Neural cell (in vitro differentiated cells): ENCODE measurements around the gene ZCRB1. TPM values are rescaled to one million over a fixed set of nuclear protein-coding genes. Genes with fewer than 3 reads are reported as not detected.
"Not testable (repeated sequence)": the region's sequence is repeated elsewhere in the genome, so short reads cannot be mapped to it uniquely, and the experiment has no call there.

ENCODE experiments used
- H2AFZ ChIP-seq: fragments of 200-600, 300-800 bp; sonication (generic), shearing (Covaris generic); 2 replicates; pipeline ENCODE4 v1.6.0; 2014; ENCODE audit warnings: low read depth, mild to moderate bottlenecking, antibody characterized with exemption, low read length, moderate library complexity
- H3F3A ChIP-seq: fragments of 200-600 bp; shearing (Covaris generic); 2 replicates; pipeline ENCODE4 v1.6.1; 2016; ENCODE audit warnings: mild to moderate bottlenecking, moderate library complexity, mixed read lengths, antibody characterized with exemption, low read length; ENCODE audit not compliant: insufficient read depth, poor library complexity, severe bottlenecking
- H3K27ac ChIP-seq: fragments of 200-600, 300-800 bp; sonication (generic), shearing (Covaris generic); 2 replicates; pipeline ENCODE4 v1.5.1; 2014; ENCODE audit warnings: mild to moderate bottlenecking, low read length, moderate library complexity
- H3K27me3 ChIP-seq: fragments of 300-800, 200-600 bp; sonication (generic), shearing (Covaris generic); 2 replicates; pipeline ENCODE4 v1.6.0; 2014; ENCODE audit warnings: mild to moderate bottlenecking, low read depth, low read length, moderate library complexity; ENCODE audit not compliant: insufficient read depth
- H3K36me3 ChIP-seq: fragments of 300-800, 200-600 bp; sonication (generic), shearing (Covaris generic); 2 replicates; pipeline ENCODE4 v1.5.1; 2014; ENCODE audit warnings: mild to moderate bottlenecking, antibody characterized with exemption, low read length, moderate library complexity; ENCODE audit not compliant: insufficient read depth
- H3K4me2 ChIP-seq: fragments of 300-800, 200-600 bp; sonication (generic), shearing (Covaris generic); 2 replicates; pipeline ENCODE4 v1.6.0; 2014; ENCODE audit warnings: mild to moderate bottlenecking, low read length
- H3K4me3 ChIP-seq: fragments of 300-800, 200-600 bp; sonication (generic), shearing (Covaris generic); 2 replicates; pipeline ENCODE4 v1.5.1; 2014; ENCODE audit warnings: mild to moderate bottlenecking, low read length, moderate library complexity
- H3K79me2 ChIP-seq: fragments of 200-600 bp; shearing (Covaris generic); replicated peaks from 2 replicates; pipeline ENCODE4 v1.6.0; 2014; ENCODE audit warnings: mild to moderate bottlenecking, low read length, moderate library complexity; ENCODE audit not compliant: insufficient read depth
- H3K9ac ChIP-seq: fragments of 300-800, 200-600 bp; sonication (generic), shearing (Covaris generic); 2 replicates; pipeline ENCODE4 v1.6.1; 2016; ENCODE audit warnings: mild to moderate bottlenecking, low read length, mixed read lengths
- H3K9me2 ChIP-seq: fragments of 200-600 bp; shearing (Covaris generic); 2 replicates; pipeline ENCODE4 v1.6.1; 2016; ENCODE audit warnings: mild to moderate bottlenecking, low read length, mixed read lengths; ENCODE audit not compliant: insufficient read depth
- H3K9me3 ChIP-seq: fragments of 200-600, 300-800 bp; sonication (generic), shearing (Covaris generic); 2 replicates; pipeline ENCODE4 v1.6.1; 2016; ENCODE audit warnings: mild to moderate bottlenecking, mixed run types, low read length, moderate library complexity, mixed read lengths
- H4K20me1 ChIP-seq: fragments of 200-600 bp; shearing (Covaris generic); 2 replicates; pipeline ENCODE4 v1.6.1; 2016; ENCODE audit warnings: mild to moderate bottlenecking, mixed run types; ENCODE audit not compliant: insufficient read depth
- EP300 ChIP-seq: fragments of 450-650 bp; conservative IDR thresholded peaks from 2 replicates; pipeline ENCODE4 v1.6.1; 2014; ENCODE audit warnings: antibody characterized with exemption, mild to moderate bottlenecking, moderate library complexity; ENCODE audit not compliant: poor library complexity, severe bottlenecking
- EZH2 ChIP-seq: fragments of 200-600, 300-800 bp; shearing (Covaris generic), sonication (generic); IDR thresholded peaks from 2 replicates; pipeline ENCODE4 v1.6.1; 2014; ENCODE audit warnings: antibody characterized with exemption, low read length, borderline replicate concordance, mild to moderate bottlenecking; ENCODE audit not compliant: insufficient read depth, poor library complexity, severe bottlenecking
- MXI1 ChIP-seq: fragments of 450-650 bp; conservative IDR thresholded peaks from 2 replicates; pipeline ENCODE4 v1.6.1; 2014; ENCODE audit warnings: antibody characterized with exemption, mild to moderate bottlenecking; ENCODE audit not compliant: poor library complexity, severe bottlenecking
- POLR2AphosphoS5 ChIP-seq: IDR thresholded peaks from 2 replicates; pipeline ENCODE4 v1.6.1; 2012
- RAD21 ChIP-seq: fragments of 450-650 bp; conservative IDR thresholded peaks from 2 replicates; pipeline ENCODE4 v1.6.1; 2014; ENCODE audit warnings: antibody characterized with exemption, mild to moderate bottlenecking, moderate library complexity
- SMC3 ChIP-seq: fragments of 450-650 bp; conservative IDR thresholded peaks from 2 replicates; pipeline ENCODE4 v1.6.1; 2014; ENCODE audit warnings: antibody characterized with exemption, mild to moderate bottlenecking, moderate library complexity; ENCODE audit not compliant: poor library complexity
- TAF1 ChIP-seq: IDR thresholded peaks from 2 replicates; pipeline ENCODE4 v1.6.1; 2012; ENCODE audit warnings: low read depth
- polyA plus RNA-seq: library from polyadenylated mRNA; depleted of rRNA; stranded (reverse); fragments of >200 nt; gene quantifications from 2 replicates; pipeline ENCODE4 v1.2.3, GENCODE V29; 2014
- TF ChIP-seq, protein P1 (sequence below): fragments of 450-650 bp; IDR thresholded peaks from 2 replicates; pipeline ENCODE4 v1.5.1; 2014; ENCODE audit warnings: antibody characterized with exemption, mild to moderate bottlenecking, moderate library complexity; ENCODE audit not compliant: poor library complexity, severe bottlenecking
- TF ChIP-seq, protein P2 (sequence below): IDR thresholded peaks from 2 replicates; pipeline ENCODE4 v1.6.1; 2012; ENCODE audit warnings: borderline replicate concordance

ZCRB1 gene
- polyA plus RNA-seq, 1 donor from 2014 or later: 83.9 TPM

DNA sequence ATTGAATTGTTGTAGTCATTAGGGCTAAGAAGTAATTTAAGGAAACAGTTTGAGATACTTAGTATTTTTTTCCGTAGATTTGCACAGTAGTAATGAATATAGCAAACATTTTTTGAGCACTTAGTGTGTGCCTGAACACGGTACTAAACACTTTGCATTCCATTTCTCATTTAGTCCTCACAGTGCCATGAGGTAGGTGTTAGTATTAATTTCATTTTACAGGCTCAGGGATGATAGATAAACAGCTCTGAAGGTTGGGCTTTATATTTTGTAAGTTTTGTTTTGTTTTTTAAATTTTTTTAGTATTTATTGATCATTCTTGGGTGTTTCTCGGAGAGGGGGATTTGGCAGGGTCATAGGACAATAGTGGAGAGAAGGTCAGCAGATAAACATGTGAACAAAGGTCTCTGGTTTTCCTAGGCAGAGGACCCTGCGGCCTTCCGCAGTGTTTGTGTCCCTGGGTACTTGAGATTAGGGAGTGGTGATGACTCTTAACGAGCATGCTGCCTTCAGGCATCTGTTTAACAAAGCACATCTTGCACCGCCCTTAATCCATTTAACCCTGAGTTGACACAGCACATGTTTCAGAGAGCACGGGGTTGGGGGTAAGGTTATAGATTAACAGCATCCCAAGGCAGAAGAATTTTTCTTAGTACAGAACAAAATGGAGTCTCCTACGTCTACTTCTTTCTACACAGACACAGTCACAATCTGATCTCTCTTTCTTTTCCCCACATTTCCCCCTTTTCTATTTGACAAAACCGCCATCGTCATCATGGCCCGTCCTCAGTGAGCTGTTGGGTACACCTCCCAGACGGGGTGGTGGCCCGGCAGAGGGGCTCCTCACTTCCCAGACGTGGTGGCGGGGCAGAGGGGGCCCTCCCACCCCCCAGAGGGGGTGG, 23.5 kb upstream of the ZCRB1 start:
- not testable (repeated sequence) for H3F3A ChIP-seq, H3K9me2 ChIP-seq, H3K27ac ChIP-seq, H3K36me3 ChIP-seq, H3K4me2 ChIP-seq, H3K27me3 ChIP-seq, H3K9ac ChIP-seq, H3K9me3 ChIP-seq, H4K20me1 ChIP-seq, H3K4me3 ChIP-seq, H2AFZ ChIP-seq
- H3K79me2 ChIP-seq: peaks cover 12% of the 10 kb centered on the region

DNA sequence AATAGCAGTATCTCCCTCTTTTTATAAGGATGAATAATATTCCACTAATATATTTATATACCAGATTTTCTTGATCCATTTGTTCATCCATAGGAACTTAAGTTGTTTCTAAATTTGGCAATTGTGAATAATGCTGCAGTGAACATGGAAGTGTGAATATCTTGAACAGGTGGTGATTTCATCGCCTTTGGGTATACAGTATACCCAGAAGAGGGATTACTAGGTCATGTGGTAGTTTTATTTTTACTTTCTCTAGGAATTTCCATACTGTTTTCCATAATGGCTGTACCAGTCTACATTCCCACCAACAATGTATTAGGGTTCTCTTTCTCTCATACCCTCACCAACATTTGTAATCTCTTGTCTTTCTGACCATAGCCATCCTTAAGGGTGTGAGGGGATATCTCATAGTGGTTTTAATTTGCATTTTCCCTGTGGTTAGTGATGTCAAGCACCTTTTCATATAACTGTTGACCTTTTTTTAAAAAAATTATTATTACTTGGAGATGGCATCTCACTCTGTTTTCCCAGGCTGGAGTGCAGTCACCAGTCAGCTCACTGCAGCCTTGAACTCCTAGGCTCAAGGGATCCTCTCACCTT, 20.6 kb upstream of the ZCRB1 start:
- H4K20me1 ChIP-seq: peaks cover 3% of the 10 kb centered on the region
- H3K9me2 ChIP-seq: no peaks in the 10 kb centered on the region
- no peak overlapping the region for H3K27ac ChIP-seq
- H3K36me3 ChIP-seq: no peaks in the 10 kb centered on the region
- TF ChIP-seq SMC3 (no peak), MXI1 (no peak), TAF1 (no peak), RAD21 (no peak), EZH2 (no peak), POLR2AphosphoS5 (no peak), EP300 (no peak)
- TF ChIP-seq, protein P1, sequence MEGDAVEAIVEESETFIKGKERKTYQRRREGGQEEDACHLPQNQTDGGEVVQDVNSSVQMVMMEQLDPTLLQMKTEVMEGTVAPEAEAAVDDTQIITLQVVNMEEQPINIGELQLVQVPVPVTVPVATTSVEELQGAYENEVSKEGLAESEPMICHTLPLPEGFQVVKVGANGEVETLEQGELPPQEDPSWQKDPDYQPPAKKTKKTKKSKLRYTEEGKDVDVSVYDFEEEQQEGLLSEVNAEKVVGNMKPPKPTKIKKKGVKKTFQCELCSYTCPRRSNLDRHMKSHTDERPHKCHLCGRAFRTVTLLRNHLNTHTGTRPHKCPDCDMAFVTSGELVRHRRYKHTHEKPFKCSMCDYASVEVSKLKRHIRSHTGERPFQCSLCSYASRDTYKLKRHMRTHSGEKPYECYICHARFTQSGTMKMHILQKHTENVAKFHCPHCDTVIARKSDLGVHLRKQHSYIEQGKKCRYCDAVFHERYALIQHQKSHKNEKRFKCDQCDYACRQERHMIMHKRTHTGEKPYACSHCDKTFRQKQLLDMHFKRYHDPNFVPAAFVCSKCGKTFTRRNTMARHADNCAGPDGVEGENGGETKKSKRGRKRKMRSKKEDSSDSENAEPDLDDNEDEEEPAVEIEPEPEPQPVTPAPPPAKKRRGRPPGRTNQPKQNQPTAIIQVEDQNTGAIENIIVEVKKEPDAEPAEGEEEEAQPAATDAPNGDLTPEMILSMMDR: no peak
- TF ChIP-seq, protein P2, sequence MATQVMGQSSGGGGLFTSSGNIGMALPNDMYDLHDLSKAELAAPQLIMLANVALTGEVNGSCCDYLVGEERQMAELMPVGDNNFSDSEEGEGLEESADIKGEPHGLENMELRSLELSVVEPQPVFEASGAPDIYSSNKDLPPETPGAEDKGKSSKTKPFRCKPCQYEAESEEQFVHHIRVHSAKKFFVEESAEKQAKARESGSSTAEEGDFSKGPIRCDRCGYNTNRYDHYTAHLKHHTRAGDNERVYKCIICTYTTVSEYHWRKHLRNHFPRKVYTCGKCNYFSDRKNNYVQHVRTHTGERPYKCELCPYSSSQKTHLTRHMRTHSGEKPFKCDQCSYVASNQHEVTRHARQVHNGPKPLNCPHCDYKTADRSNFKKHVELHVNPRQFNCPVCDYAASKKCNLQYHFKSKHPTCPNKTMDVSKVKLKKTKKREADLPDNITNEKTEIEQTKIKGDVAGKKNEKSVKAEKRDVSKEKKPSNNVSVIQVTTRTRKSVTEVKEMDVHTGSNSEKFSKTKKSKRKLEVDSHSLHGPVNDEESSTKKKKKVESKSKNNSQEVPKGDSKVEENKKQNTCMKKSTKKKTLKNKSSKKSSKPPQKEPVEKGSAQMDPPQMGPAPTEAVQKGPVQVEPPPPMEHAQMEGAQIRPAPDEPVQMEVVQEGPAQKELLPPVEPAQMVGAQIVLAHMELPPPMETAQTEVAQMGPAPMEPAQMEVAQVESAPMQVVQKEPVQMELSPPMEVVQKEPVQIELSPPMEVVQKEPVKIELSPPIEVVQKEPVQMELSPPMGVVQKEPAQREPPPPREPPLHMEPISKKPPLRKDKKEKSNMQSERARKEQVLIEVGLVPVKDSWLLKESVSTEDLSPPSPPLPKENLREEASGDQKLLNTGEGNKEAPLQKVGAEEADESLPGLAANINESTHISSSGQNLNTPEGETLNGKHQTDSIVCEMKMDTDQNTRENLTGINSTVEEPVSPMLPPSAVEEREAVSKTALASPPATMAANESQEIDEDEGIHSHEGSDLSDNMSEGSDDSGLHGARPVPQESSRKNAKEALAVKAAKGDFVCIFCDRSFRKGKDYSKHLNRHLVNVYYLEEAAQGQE: no peak
- H3K27me3 ChIP-seq: no peaks in the 10 kb centered on the region
- no peak overlapping the region for H2AFZ ChIP-seq
- H3K4me2 ChIP-seq: no peak overlapping the region
- H3K9me3 ChIP-seq: no peaks in the 10 kb centered on the region
- no peaks in the 10 kb centered on the region for H3F3A ChIP-seq
- peaks cover 25% of the 10 kb centered on the region for H3K79me2 ChIP-seq
- H3K4me3 ChIP-seq: no peak overlapping the region
- no peak overlapping the region for H3K9ac ChIP-seq
